Left ventricle myocardium inferior (tissue), 1 donor: ENCODE data around the gene SRPK2. TPM values are rescaled to one million over a fixed set of nuclear protein-coding genes. Genes with fewer than 3 reads are reported as not detected.

ENCODE experiments used
- DNase-seq: peaks from one replicate; pipeline ENCODE4 v3.0.0-alpha.2; 2020
- H3K27ac ChIP-seq: fragments of 200-600 bp; replicated peaks from 2 replicates; pipeline ENCODE4 v1.8.0; 2021
- H3K27me3 ChIP-seq: fragments of 200-600 bp; 2 replicates; pipeline ENCODE4 v1.8.0; 2021; ENCODE audit warnings: low read depth
- H3K36me3 ChIP-seq: fragments of 200-600 bp; 2 replicates; pipeline ENCODE4 v1.8.0; 2021
- H3K4me1 ChIP-seq: fragments of 200-600 bp; 2 replicates; pipeline ENCODE4 v1.8.0; 2021
- H3K4me3 ChIP-seq: fragments of 200-600 bp; 2 replicates; pipeline ENCODE4 v1.8.0; 2021; ENCODE audit warnings: mild to moderate bottlenecking, moderate library complexity
- H3K9me3 ChIP-seq: fragments of 200-600 bp; replicated peaks from 2 replicates; pipeline ENCODE4 v1.8.0; 2021
- CTCF ChIP-seq: fragments of 200-600 bp; IDR thresholded peaks from 2 replicates; pipeline ENCODE4 v1.8.0; 2021; ENCODE audit warnings: antibody characterized with exemption, mild to moderate bottlenecking, borderline replicate concordance
- intact Hi-C: fragments of 100-400 bp; cut with micrococcal nuclease; formaldehyde crosslinking; loops from one replicate; pipeline ENCODE4 v1.11.0; 2022
- total RNA-seq: library from RNA; stranded (reverse); fragmentation: NEBNext Ultra II Directional; extraction: Animal tissue kit (Norgen Biotek cat#: 25700); gene quantifications from one replicate; pipeline ENCODE4 v1.2.1, GENCODE V29; 2021
- donor health status: DM: no; HTN: yes; CAD: no; lungs with severe emphysema.

The SRPK2 gene
- total RNA-seq, 1 donor from 2014 or later = 34.3 TPM

GRCh38 chr7:105257338-105257737 lies 131.4 kb downstream of the SRPK2 start:
- Histone ChIP-seq H3K9me3 (peaks cover 16% of the 10 kb centered on the region), H3K4me1 (peaks cover 31% of the 10 kb centered on the region), H3K27me3 (no peaks in the 10 kb centered on the region), H3K36me3 (no peaks in the 10 kb centered on the region), H3K27ac (no peak overlapping the region), H3K4me3 (no peak overlapping the region)
- TF ChIP-seq CTCF = no peak
- no peak for DNase-seq
- intact Hi-C loops = no loop called here

GRCh38 chr7:105256761-105257231 lies 131.9 kb downstream of the SRPK2 start:
- H3K9me3 ChIP-seq = peaks cover 16% of the 10 kb centered on the region
- H3K27me3 ChIP-seq = no peaks in the 10 kb centered on the region
- intact Hi-C loops = no loop called here
- no peaks in the 10 kb centered on the region for H3K36me3 ChIP-seq
- DNase-seq = no peak
- H3K27ac ChIP-seq = no peak overlapping the region
- no peak overlapping the region for H3K4me3 ChIP-seq
- H3K4me1 ChIP-seq = peaks cover 33% of the 10 kb centered on the region
- no peak for TF ChIP-seq CTCF

GRCh38 chr7:105250706-105251105 lies 138.0 kb downstream of the SRPK2 start:
- no peak overlapping the region for H3K27ac ChIP-seq
- H3K4me3 ChIP-seq = no peak overlapping the region
- no peaks in the 10 kb centered on the region for H3K27me3 ChIP-seq
- H3K36me3 ChIP-seq = no peaks in the 10 kb centered on the region
- intact Hi-C loops = no loop called here
- no peak for TF ChIP-seq CTCF
- H3K9me3 ChIP-seq = no peaks in the 10 kb centered on the region
- H3K4me1 ChIP-seq = peaks cover 38% of the 10 kb centered on the region
- DNase-seq = no peak

- peaks cover 43% of the 10 kb centered on the region for H3K4me1 ChIP-seq
- H3K36me3 ChIP-seq = no peaks in the 10 kb centered on the region
- no peak for DNase-seq
- no peak overlapping the region for H3K4me3 ChIP-seq
- no peaks in the 10 kb centered on the region for H3K9me3 ChIP-seq
- H3K27me3 ChIP-seq = no peaks in the 10 kb centered on the region
- intact Hi-C loops = no loop called here
- no peak for TF ChIP-seq CTCF
- H3K27ac ChIP-seq = no peak overlapping the region
Observed at GRCh38 chr7:105250239-105250638, 138.5 kb downstream of the SRPK2 start.

GRCh38 chr7:105249216-105249615 lies 139.5 kb downstream of the SRPK2 start:
- DNase-seq = no peak
- H3K27ac ChIP-seq = no peak overlapping the region
- intact Hi-C loops = no loop called here
- H3K9me3 ChIP-seq = no peaks in the 10 kb centered on the region
- peaks cover 48% of the 10 kb centered on the region for H3K4me1 ChIP-seq
- no peak overlapping the region for H3K4me3 ChIP-seq
- H3K27me3 ChIP-seq = no peaks in the 10 kb centered on the region
- no peak for TF ChIP-seq CTCF
- H3K36me3 ChIP-seq = no peaks in the 10 kb centered on the region

GRCh38 chr7:105246679-105247078 lies 142.0 kb downstream of the SRPK2 start:
- intact Hi-C loops = no loop called here
- H3K27me3 ChIP-seq = no peaks in the 10 kb centered on the region
- H3K4me3 ChIP-seq = no peak overlapping the region
- no peaks in the 10 kb centered on the region for H3K36me3 ChIP-seq
- peak overlapping the region; percentile 80 for H3K27ac ChIP-seq
- no peak for DNase-seq
- H3K4me1 ChIP-seq = peaks cover 45% of the 10 kb centered on the region
- no peaks in the 10 kb centered on the region for H3K9me3 ChIP-seq
- TF ChIP-seq CTCF = no peak
